Liver (tissue), 9 donors: Measurements from ENCODE around the gene TADA3. TPM values are rescaled to one million over a fixed set of nuclear protein-coding genes. Genes with fewer than 3 reads are reported as not detected.

ENCODE experiments used
- DNase-seq: peaks from one replicate; pipeline ENCODE4 v3.0.0-alpha.2; 2017; ENCODE audit warnings: low spot score
- H3K27ac ChIP-seq, 2 donors: one replicate each; pipeline ENCODE4 v1.7.0; 2013; ENCODE audit warnings: inconsistent platforms in 2 of 2, low read length in 2 of 2, control low read depth in 1 of 2, low read depth in 1 of 2, mild to moderate bottlenecking in 1 of 2
- H3K27me3 ChIP-seq, 4 donors: one replicate each; pipeline versions ENCODE4 v1.6.1 to v1.7.0; 2013; ENCODE audit warnings: low read length in 3 of 4, inconsistent platforms in 1 of 4, mild to moderate bottlenecking in 1 of 4, moderate library complexity in 1 of 4; ENCODE audit not compliant: control insufficient read depth in 4 of 4, insufficient read depth in 4 of 4
- H3K36me3 ChIP-seq, 4 donors: one replicate each; pipeline versions ENCODE4 v1.6.1 to v1.7.0; 2013; ENCODE audit warnings: low read length in 3 of 4, mild to moderate bottlenecking in 3 of 4, low read depth in 1 of 4, moderate library complexity in 1 of 4; ENCODE audit not compliant: control insufficient read depth in 4 of 4, insufficient read depth in 3 of 4
- H3K4me1 ChIP-seq, 4 donors: one replicate each; pipeline versions ENCODE4 v1.6.1 to v1.7.0; 2013; ENCODE audit warnings: low read length in 3 of 4, mild to moderate bottlenecking in 3 of 4, moderate library complexity in 1 of 4; ENCODE audit not compliant: control insufficient read depth in 4 of 4, insufficient read depth in 4 of 4
- H3K4me3 ChIP-seq, 3 donors: one replicate each; pipeline versions ENCODE4 v1.6.1 to v1.7.0; 2013; ENCODE audit warnings: low read length in 3 of 3, control low read depth in 1 of 3, low read depth in 1 of 3, mild to moderate bottlenecking in 1 of 3
- H3K9ac ChIP-seq, 2 donors: one replicate each; pipeline ENCODE4 v1.7.0; 2013; ENCODE audit warnings: low read length in 2 of 2, mild to moderate bottlenecking in 2 of 2, moderate library complexity in 2 of 2, control low read depth in 1 of 2, low read depth in 1 of 2
- H3K9me3 ChIP-seq, 4 donors: one replicate each; pipeline versions ENCODE4 v1.6.1 to v1.7.0; 2013; ENCODE audit warnings: low read length in 3 of 4; ENCODE audit not compliant: control insufficient read depth in 4 of 4
- CTCF ChIP-seq: fragments of 150-350 bp; IDR thresholded peaks from 2 replicates; pipeline ENCODE4 v1.5.1; 2017; ENCODE audit warnings: improper control_type of control experiment, low read depth, low read length; ENCODE audit not compliant: missing input control
- EGR1 ChIP-seq, 2 donors: IDR thresholded peaks; 2 replicates each; pipeline ENCODE4 v1.6.1; 2016 to 2018; ENCODE audit warnings: antibody characterized with exemption in 2 of 2, low read depth in 2 of 2
- FOXA1 ChIP-seq: IDR thresholded peaks from 2 replicates; pipeline ENCODE4 v1.6.1; 2016; ENCODE audit warnings: antibody characterized with exemption
- FOXA2 ChIP-seq: IDR thresholded peaks from 2 replicates; pipeline ENCODE4 v1.6.1; 2016; ENCODE audit warnings: antibody characterized with exemption
- GABPA ChIP-seq, 2 donors: IDR thresholded peaks in 1 of 2; conservative IDR thresholded peaks in 1 of 2; 2 replicates each; pipeline ENCODE4 v1.6.1; 2016; ENCODE audit warnings: antibody characterized with exemption in 2 of 2, mild to moderate bottlenecking in 1 of 2, moderate library complexity in 1 of 2
- HNF4A ChIP-seq, 2 donors: conservative IDR thresholded peaks; 2 replicates each; pipeline ENCODE4 v1.6.1; 2016; ENCODE audit warnings: antibody characterized with exemption in 2 of 2, mild to moderate bottlenecking in 2 of 2
- HNF4G ChIP-seq: IDR thresholded peaks from 2 replicates; pipeline ENCODE4 v1.6.1; 2016; ENCODE audit warnings: antibody characterized with exemption
- JUND ChIP-seq, 2 donors: IDR thresholded peaks; 2 replicates each; pipeline ENCODE4 v1.6.1; 2016; ENCODE audit warnings: antibody characterized with exemption in 2 of 2
- NR2F2 ChIP-seq: IDR thresholded peaks from 2 replicates; pipeline ENCODE4 v1.6.1; 2016; ENCODE audit warnings: antibody characterized with exemption
- RAD21 ChIP-seq, 2 donors: IDR thresholded peaks; 2 replicates each; pipeline ENCODE4 v1.6.1; 2016; ENCODE audit warnings: antibody characterized with exemption in 2 of 2, mild to moderate bottlenecking in 2 of 2
- REST ChIP-seq: IDR thresholded peaks from 2 replicates; pipeline ENCODE4 v1.6.1; 2016; ENCODE audit warnings: antibody characterized with exemption, mild to moderate bottlenecking
- RXRA ChIP-seq, 2 donors: IDR thresholded peaks; 2 replicates each; pipeline ENCODE4 v1.6.1; 2017 to 2018; ENCODE audit warnings: antibody characterized with exemption in 2 of 2, mild to moderate bottlenecking in 1 of 2
- SP1 ChIP-seq: IDR thresholded peaks from 2 replicates; pipeline ENCODE4 v1.6.1; 2018; ENCODE audit warnings: antibody characterized with exemption, mild to moderate bottlenecking
- TAF1 ChIP-seq: conservative IDR thresholded peaks from 2 replicates; pipeline ENCODE4 v1.6.1; 2016; ENCODE audit warnings: antibody characterized with exemption, mild to moderate bottlenecking
- YY1 ChIP-seq: IDR thresholded peaks from 2 replicates; pipeline ENCODE4 v1.6.1; 2016; ENCODE audit warnings: antibody characterized with exemption, mild to moderate bottlenecking
- ZBTB33 ChIP-seq: IDR thresholded peaks from 2 replicates; pipeline ENCODE4 v1.6.1; 2016; ENCODE audit warnings: antibody characterized with exemption
- WGBS: extraction: QIAGEN DNeasy Blood & Tissue Kit; methylation state at CpG from one replicate; pipeline ENCODE4 v1.1.7; 2013; 5-methylcytosine and 5-hydroxymethylcytosine counted together
- polyA plus RNA-seq, 2 donors: library from polyadenylated mRNA; stranded (reverse) in 1 of 2; unstranded in 1 of 2; fragments of 200-250 nt in 1 of 2; fragments of >200 nt in 1 of 2; fragmentation: Nextera tagmentation in 1 of 2; extraction: Ambion mirVana in 1 of 2; gene quantifications; one replicate each; pipeline versions ENCODE4 v1.2.1 to v1.2.3, GENCODE V29; 2013 to 2015
- total RNA-seq, 2 donors: library from RNA; depleted of rRNA; stranded (reverse); fragments of >200 nt; gene quantifications; one replicate each; pipeline ENCODE4 v1.2.3, GENCODE V29; 2014
- TF ChIP-seq, protein P1 (sequence below): IDR thresholded peaks from 2 replicates; pipeline ENCODE4 v1.6.1; 2016; ENCODE audit warnings: antibody characterized with exemption
- TF ChIP-seq, protein P2 (sequence below): IDR thresholded peaks from 2 replicates; pipeline ENCODE4 v1.6.1; 2016; ENCODE audit warnings: antibody characterized with exemption
- donor health status: healthy.
- donor health status: healthy.
- donor health status: healthy.
- donor health status: healthy.
- donor health status: healthy.

TADA3 gene
- total and polyA plus RNA-seq, 4 donors: 16.2 to 27.8 (median 21.5) TPM

DNA sequence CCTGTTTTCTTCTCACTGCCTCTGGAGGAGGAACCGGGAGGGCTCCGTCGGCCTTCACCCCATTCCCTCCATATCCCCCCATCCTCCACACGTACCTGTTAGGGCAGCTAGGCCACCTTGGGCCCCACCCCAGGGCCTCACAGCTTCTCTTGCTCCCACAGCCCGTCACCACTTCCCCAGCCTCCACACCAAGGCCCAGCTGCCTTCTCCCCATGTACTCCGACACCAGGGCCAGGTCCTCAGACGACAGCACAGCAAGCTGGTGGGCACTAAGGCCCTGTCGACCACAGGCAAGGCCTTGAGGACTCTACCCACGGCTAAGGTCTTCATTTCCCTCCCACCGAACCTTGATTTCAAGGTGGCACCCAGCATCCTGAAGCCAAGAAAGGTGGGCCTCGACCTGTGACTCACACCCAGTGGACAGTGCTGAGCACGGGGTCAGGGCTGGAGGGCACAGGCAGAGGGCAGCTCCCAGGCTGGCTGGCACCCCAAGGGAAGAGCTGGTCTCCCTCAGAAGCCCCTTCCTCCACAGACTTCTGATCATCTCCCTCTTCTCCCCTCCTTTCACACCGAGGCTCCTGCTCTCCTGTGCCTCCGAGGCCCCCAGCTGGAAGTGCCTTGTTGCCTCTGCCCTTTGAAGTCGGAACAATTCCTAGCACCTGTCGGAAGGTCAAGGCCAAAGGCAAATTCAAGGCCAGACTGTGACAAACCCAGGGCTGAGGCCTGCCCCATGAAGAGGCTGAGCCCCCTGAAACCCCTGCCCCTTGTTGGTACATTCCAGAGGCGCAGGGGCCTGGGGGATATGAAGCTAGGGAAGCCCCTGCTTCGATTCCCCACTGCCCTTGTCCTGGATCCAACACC, 42.5 kb upstream of the TADA3 start:
- Histone ChIP-seq H3K36me3 (peaks cover 2 to 27% (median 6%) of the 10 kb centered on the region in 4 donors), H3K9ac (no peak overlapping the region), H3K27ac (no peak overlapping the region), H3K4me1 (no peaks in the 10 kb centered on the region), H3K9me3 (no peaks in the 10 kb centered on the region), H3K4me3 (no peak overlapping the region), H3K27me3 (no peaks in the 10 kb centered on the region)
- no peak for DNase-seq
- 88% methylated on average over 18 of the region's 18 CpGs for WGBS
- TF ChIP-seq HNF4G: no peak
- TF ChIP-seq JUND (IDR thresholded peaks at IDR 0.05): no peak
- no peak for TF ChIP-seq REST
- TF ChIP-seq HNF4A (conservative IDR thresholded peaks at IDR 0.05): no peak
- TF ChIP-seq RAD21 (IDR thresholded peaks at IDR 0.05): no peak
- no peak for TF ChIP-seq NR2F2
- TF ChIP-seq YY1: no peak
- no peak for TF ChIP-seq EGR1 (IDR thresholded peaks at IDR 0.05; ENCODE audit: low read depth in 2 of 2)
- TF ChIP-seq GABPA (IDR thresholded peaks at IDR 0.05 in 1 of 2, conservative IDR thresholded peaks at IDR 0.05 in 1 of 2): no peak
- no peak for TF ChIP-seq TAF1
- TF ChIP-seq CTCF: no peak
- no peak for TF ChIP-seq ZBTB33
- no peak for TF ChIP-seq FOXA2
- TF ChIP-seq FOXA1: no peak
- TF ChIP-seq, protein P1, sequence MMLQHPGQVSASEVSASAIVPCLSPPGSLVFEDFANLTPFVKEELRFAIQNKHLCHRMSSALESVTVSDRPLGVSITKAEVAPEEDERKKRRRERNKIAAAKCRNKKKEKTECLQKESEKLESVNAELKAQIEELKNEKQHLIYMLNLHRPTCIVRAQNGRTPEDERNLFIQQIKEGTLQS: no peak
- no peak for TF ChIP-seq RXRA (IDR thresholded peaks at IDR 0.05)
- TF ChIP-seq, protein P2, sequence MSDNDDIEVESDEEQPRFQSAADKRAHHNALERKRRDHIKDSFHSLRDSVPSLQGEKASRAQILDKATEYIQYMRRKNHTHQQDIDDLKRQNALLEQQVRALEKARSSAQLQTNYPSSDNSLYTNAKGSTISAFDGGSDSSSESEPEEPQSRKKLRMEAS: no peak
- no peak for TF ChIP-seq SP1
